Measurements from ENCODE around the gene FIP1L1. TPM values are rescaled to one million over a fixed set of nuclear protein-coding genes. Genes with fewer than 3 reads are reported as not detected.

FIP1L1 gene
- total RNA-seq, 1 experiment from 2014 or later = 47.6 TPM

DNA sequence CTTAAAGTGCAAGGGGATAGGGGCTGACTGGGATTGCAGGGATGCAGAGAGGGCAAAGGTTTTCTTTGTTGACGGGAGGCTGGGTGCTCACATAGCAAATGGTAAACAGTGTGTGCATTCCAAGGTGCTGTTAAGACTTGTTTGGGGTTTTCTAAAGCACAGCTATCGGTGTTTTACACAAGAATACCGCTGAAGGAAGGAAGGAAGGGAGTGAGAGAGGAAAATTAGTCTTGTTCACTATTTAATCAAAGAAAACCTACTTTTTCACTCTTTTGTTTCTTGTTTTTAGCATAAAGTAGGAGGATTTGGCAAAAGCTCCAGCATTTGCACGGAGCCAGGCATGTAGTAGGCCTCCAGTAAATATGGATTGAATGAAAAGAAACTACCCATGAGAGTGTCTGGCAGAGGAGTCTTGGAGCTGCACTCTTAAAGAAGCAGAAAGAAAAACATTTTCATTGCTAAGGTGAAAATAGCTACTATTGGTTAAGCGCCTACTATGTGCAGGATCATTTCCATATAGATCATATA lies 99.7 kb downstream of the FIP1L1 start (continued):
- no peak for TF ChIP-seq ATF1 (CRISPR knock-in tag; IDR thresholded peaks at IDR 0.05)
- TF ChIP-seq, protein P1, sequence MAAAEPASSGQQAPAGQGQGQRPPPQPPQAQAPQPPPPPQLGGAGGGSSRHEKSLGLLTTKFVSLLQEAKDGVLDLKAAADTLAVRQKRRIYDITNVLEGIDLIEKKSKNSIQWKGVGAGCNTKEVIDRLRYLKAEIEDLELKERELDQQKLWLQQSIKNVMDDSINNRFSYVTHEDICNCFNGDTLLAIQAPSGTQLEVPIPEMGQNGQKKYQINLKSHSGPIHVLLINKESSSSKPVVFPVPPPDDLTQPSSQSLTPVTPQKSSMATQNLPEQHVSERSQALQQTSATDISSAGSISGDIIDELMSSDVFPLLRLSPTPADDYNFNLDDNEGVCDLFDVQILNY (CRISPR knock-in tag; IDR thresholded peaks at IDR 0.05) = no peak
- no peak for TF ChIP-seq IRF2 (CRISPR knock-in tag; IDR thresholded peaks at IDR 0.05; ENCODE audit: borderline replicate concordance, low read depth)
- TF ChIP-seq, protein P2, sequence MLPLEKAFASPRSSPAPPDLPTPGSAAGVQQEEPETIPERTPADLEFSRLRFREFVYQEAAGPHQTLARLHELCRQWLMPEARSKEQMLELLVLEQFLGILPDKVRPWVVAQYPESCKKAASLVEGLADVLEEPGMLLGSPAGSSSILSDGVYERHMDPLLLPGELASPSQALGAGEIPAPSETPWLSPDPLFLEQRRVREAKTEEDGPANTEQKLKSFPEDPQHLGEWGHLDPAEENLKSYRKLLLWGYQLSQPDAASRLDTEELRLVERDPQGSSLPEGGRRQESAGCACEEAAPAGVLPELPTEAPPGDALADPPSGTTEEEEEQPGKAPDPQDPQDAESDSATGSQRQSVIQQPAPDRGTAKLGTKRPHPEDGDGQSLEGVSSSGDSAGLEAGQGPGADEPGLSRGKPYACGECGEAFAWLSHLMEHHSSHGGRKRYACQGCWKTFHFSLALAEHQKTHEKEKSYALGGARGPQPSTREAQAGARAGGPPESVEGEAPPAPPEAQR (CRISPR knock-in tag; IDR thresholded peaks at IDR 0.05) = no peak
- TF ChIP-seq, protein P3, sequence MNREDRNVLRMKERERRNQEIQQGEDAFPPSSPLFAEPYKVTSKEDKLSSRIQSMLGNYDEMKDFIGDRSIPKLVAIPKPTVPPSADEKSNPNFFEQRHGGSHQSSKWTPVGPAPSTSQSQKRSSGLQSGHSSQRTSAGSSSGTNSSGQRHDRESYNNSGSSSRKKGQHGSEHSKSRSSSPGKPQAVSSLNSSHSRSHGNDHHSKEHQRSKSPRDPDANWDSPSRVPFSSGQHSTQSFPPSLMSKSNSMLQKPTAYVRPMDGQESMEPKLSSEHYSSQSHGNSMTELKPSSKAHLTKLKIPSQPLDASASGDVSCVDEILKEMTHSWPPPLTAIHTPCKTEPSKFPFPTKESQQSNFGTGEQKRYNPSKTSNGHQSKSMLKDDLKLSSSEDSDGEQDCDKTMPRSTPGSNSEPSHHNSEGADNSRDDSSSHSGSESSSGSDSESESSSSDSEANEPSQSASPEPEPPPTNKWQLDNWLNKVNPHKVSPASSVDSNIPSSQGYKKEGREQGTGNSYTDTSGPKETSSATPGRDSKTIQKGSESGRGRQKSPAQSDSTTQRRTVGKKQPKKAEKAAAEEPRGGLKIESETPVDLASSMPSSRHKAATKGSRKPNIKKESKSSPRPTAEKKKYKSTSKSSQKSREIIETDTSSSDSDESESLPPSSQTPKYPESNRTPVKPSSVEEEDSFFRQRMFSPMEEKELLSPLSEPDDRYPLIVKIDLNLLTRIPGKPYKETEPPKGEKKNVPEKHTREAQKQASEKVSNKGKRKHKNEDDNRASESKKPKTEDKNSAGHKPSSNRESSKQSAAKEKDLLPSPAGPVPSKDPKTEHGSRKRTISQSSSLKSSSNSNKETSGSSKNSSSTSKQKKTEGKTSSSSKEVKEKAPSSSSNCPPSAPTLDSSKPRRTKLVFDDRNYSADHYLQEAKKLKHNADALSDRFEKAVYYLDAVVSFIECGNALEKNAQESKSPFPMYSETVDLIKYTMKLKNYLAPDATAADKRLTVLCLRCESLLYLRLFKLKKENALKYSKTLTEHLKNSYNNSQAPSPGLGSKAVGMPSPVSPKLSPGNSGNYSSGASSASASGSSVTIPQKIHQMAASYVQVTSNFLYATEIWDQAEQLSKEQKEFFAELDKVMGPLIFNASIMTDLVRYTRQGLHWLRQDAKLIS (CRISPR knock-in tag; IDR thresholded peaks at IDR 0.05; ENCODE audit: borderline replicate concordance) = no peak

DNA sequence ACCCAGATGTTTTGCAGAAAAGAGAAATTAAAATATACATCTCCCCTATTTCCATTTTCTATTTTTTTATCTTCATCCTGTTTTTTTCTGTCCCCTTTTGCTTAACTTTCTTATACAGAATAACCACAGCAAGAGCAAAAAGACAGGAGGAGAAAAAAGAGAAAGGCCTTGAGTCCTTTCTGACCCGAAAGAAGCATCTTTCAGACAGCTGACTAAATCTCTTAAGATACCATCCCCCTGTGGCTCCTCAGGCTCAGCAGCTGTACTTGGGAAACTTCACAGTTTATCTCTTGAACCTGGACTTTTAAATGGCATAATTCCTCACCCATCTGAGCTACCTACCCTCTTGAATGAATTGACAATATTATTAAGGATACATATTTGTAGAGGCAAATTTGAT lies 100.2 kb downstream of the FIP1L1 start:
- peaks cover 14% of the 10 kb centered on the region for H3K9me3 Mint-ChIP-seq
- ChIA-PET POLR2A (interaction anchor here (2.0 kb wide), 1 partner anchor 8 kb away, joined by 4 read pairs; no protein-coding TSS in a partner anchor), CTCF (interaction anchor here (0.6 to 2.6 kb wide), 6 partner anchors 9 to 756 kb away, joined by 3 to 14 read pairs (median 4); no protein-coding TSS in a partner anchor)
- ATAC-seq (no peak), DNase-seq (ENCODE audit: low spot score) (no peak)
- H3K27ac Mint-ChIP-seq = peak overlapping the region; percentile 96
- H3K4me1 Mint-ChIP-seq = peaks cover 60% of the 10 kb centered on the region
- peaks cover 9% of the 10 kb centered on the region for H3K36me3 Mint-ChIP-seq
- H3K4me3 Mint-ChIP-seq = no peak overlapping the region
- H3K27me3 Mint-ChIP-seq (ENCODE audit: low read depth) = no peaks in the 10 kb centered on the region
- no peak for TF ChIP-seq SOX15 (CRISPR knock-in tag; IDR thresholded peaks at IDR 0.05)
- TF ChIP-seq, protein P4, sequence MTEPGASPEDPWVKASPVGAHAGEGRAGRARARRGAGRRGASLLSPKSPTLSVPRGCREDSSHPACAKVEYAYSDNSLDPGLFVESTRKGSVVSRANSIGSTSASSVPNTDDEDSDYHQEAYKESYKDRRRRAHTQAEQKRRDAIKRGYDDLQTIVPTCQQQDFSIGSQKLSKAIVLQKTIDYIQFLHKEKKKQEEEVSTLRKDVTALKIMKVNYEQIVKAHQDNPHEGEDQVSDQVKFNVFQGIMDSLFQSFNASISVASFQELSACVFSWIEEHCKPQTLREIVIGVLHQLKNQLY (CRISPR knock-in tag; IDR thresholded peaks at IDR 0.05) = no peak
- no peak for TF ChIP-seq JAZF1 (CRISPR knock-in tag; IDR thresholded peaks at IDR 0.05)
- no peak for TF ChIP-seq RORB (CRISPR knock-in tag; IDR thresholded peaks at IDR 0.05)
- no peak for TF ChIP-seq CBFB (CRISPR knock-in tag; IDR thresholded peaks at IDR 0.05; ENCODE audit: low read depth)
- no peak for TF ChIP-seq PRRX2 (CRISPR knock-in tag; IDR thresholded peaks at IDR 0.05)
- TF ChIP-seq ZNF138 (CRISPR knock-in tag; conservative IDR thresholded peaks at IDR 0.05) = no peak
- TF ChIP-seq, protein P5, sequence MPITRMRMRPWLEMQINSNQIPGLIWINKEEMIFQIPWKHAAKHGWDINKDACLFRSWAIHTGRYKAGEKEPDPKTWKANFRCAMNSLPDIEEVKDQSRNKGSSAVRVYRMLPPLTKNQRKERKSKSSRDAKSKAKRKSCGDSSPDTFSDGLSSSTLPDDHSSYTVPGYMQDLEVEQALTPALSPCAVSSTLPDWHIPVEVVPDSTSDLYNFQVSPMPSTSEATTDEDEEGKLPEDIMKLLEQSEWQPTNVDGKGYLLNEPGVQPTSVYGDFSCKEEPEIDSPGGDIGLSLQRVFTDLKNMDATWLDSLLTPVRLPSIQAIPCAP (CRISPR knock-in tag; IDR thresholded peaks at IDR 0.05) = no peak
- no peak for TF ChIP-seq GABPB1 (CRISPR knock-in tag; IDR thresholded peaks at IDR 0.05)
- no peak for TF ChIP-seq SMAD3 (CRISPR knock-in tag; IDR thresholded peaks at IDR 0.05; ENCODE audit: borderline replicate concordance)
- TF ChIP-seq, protein P6, sequence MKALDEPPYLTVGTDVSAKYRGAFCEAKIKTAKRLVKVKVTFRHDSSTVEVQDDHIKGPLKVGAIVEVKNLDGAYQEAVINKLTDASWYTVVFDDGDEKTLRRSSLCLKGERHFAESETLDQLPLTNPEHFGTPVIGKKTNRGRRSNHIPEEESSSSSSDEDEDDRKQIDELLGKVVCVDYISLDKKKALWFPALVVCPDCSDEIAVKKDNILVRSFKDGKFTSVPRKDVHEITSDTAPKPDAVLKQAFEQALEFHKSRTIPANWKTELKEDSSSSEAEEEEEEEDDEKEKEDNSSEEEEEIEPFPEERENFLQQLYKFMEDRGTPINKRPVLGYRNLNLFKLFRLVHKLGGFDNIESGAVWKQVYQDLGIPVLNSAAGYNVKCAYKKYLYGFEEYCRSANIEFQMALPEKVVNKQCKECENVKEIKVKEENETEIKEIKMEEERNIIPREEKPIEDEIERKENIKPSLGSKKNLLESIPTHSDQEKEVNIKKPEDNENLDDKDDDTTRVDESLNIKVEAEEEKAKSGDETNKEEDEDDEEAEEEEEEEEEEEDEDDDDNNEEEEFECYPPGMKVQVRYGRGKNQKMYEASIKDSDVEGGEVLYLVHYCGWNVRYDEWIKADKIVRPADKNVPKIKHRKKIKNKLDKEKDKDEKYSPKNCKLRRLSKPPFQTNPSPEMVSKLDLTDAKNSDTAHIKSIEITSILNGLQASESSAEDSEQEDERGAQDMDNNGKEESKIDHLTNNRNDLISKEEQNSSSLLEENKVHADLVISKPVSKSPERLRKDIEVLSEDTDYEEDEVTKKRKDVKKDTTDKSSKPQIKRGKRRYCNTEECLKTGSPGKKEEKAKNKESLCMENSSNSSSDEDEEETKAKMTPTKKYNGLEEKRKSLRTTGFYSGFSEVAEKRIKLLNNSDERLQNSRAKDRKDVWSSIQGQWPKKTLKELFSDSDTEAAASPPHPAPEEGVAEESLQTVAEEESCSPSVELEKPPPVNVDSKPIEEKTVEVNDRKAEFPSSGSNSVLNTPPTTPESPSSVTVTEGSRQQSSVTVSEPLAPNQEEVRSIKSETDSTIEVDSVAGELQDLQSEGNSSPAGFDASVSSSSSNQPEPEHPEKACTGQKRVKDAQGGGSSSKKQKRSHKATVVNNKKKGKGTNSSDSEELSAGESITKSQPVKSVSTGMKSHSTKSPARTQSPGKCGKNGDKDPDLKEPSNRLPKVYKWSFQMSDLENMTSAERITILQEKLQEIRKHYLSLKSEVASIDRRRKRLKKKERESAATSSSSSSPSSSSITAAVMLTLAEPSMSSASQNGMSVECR (CRISPR knock-in tag; IDR thresholded peaks at IDR 0.05; ENCODE audit: borderline replicate concordance) = no peak
- TF ChIP-seq, protein P7, sequence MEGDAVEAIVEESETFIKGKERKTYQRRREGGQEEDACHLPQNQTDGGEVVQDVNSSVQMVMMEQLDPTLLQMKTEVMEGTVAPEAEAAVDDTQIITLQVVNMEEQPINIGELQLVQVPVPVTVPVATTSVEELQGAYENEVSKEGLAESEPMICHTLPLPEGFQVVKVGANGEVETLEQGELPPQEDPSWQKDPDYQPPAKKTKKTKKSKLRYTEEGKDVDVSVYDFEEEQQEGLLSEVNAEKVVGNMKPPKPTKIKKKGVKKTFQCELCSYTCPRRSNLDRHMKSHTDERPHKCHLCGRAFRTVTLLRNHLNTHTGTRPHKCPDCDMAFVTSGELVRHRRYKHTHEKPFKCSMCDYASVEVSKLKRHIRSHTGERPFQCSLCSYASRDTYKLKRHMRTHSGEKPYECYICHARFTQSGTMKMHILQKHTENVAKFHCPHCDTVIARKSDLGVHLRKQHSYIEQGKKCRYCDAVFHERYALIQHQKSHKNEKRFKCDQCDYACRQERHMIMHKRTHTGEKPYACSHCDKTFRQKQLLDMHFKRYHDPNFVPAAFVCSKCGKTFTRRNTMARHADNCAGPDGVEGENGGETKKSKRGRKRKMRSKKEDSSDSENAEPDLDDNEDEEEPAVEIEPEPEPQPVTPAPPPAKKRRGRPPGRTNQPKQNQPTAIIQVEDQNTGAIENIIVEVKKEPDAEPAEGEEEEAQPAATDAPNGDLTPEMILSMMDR (IDR thresholded peaks at IDR 0.05) = no peak
- TF ChIP-seq IRF2 (CRISPR knock-in tag; IDR thresholded peaks at IDR 0.05; ENCODE audit: borderline replicate concordance, low read depth) = no peak
- no peak for TF ChIP-seq NFYB (CRISPR knock-in tag; conservative IDR thresholded peaks at IDR 0.05; ENCODE audit: low read depth)
- TF ChIP-seq ZBTB21 (CRISPR knock-in tag; IDR thresholded peaks at IDR 0.05; ENCODE audit: borderline replicate concordance) = no peak
- TF ChIP-seq, protein P8, sequence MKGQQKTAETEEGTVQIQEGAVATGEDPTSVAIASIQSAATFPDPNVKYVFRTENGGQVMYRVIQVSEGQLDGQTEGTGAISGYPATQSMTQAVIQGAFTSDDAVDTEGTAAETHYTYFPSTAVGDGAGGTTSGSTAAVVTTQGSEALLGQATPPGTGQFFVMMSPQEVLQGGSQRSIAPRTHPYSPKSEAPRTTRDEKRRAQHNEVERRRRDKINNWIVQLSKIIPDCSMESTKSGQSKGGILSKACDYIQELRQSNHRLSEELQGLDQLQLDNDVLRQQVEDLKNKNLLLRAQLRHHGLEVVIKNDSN (CRISPR knock-in tag; IDR thresholded peaks at IDR 0.05) = no peak

All from WTC11 (cell line).